SIG-M5 treated with dmso at 0.1 percent for 504 hours (cell line): Measurements from ENCODE around the gene USP28.
"Not testable (repeated sequence)": the region's sequence is repeated elsewhere in the genome, so short reads cannot be mapped to it uniquely, and the experiment has no call there.

Experiments
- DNase-seq: peaks from one replicate; lab custom pipeline; 2025; ENCODE audit not compliant: unreplicated experiment; lab: John Stamatoyannopoulos, UW

The USP28 gene

DNA sequence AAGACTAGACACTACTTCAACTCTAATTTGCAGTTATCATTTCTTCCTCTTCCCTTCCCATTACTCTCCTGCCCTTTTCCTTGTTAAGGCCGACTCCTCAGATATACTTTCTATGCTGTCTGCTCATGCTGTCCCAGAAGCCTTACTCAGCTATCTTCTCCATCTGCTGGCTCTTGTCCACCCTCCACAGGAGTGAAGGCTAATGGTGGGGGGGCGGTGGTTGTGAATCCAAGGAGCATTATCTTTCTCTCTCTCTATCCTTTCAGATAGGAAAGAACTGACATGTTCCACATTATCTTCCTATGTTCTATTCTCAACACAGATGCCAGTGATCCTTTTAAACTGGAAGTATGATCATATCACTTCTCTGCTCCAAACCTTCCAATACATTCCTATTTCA lies 37.4 kb downstream of the USP28 start:
- DNase-seq: no peak

DNA sequence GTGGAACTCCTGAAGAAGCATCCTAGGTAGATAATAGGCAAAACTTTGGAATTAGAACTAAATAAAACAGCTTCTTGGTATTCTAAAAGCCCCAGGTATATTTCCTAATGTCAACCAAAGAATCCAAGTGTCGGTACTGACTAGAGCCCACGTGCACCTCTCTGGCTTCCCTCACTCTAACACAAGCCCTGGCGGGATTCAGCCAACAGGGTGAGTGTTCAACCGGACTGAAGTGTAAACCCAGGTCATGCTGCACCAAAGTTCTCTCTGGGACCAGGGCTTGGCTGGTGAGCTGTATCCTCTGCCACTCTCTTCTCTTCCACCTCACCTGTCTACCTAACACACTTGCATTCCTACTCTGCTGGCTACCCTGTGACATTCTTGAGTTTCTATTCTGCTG lies 40.1 kb downstream of the USP28 start:
- no peak for DNase-seq

DNA sequence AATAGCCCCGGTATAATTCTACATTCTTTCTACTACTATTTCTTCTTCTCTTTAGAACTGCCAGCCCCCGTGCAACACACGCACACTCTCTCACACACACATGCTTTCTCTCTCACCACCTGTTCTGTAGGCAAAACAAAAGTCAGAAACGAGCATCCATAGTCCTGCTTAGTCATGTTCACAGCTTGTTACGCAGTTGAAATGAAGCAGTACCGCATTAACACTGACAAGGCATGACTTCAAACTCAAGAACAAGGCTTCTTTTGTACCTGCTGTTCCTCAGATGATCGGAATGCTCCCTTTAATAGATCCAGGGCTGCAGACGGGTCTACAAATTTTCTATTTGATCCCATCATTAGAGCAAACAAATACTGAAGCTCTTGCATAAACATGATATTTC lies 42.2 kb downstream of the USP28 start:
- DNase-seq: no peak

DNA sequence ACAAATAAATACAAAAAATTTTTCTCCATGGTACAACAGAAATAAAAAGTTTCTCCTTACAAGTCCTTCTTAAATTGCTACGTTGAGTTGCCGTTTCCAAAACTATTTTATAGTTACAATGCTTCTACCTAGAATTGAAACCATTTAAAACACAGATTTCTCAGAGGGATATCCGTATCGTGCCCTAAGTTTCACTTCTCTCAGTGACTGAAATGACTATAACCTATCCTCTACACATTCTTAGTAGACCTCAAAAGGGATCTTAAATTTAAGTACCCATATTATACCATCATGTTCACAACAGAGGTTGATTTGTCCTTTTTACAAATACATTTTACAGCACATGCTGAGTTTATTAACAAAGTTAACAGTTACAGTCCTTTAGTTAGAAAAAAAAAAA lies 44.1 kb downstream of the USP28 start:
- no peak for DNase-seq

DNA sequence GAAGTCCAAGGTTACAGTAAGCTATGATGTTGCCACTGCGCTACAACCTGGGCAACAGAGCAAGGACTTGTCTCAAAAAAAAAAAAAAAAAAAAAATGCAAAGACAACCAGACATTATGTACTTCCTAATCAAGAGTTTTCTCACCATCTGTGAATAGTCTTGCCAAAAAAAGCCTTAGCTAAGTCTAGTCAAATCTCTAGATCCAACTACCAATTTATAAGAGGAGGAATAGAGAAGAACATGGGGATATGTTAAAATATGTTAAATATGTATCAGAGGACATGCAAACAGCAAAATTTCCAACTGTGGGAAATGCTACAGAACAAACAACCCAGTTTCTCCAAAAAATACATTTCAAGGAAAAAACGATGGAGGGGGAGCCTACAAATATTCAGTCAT lies 45.6 kb downstream of the USP28 start:
- DNase-seq: no peak

DNA sequence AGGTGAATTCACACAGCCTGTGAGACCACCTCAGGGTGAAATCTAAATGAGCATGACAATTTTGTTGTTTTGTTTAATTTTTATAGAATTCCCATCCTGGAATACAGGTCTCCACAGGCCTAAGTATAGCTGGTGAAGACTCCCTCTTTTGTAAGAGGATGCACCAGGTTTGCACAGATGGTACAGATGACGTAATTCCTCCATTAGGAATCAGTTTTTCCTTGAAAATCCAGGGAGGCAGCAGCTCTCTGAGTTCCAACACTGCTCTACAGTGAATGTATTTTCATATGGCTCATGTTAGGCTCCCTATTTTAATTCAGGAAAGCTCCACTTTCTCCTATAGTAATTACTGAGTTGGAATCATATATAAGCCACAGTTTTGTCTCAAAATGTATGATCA lies 47.2 kb downstream of the USP28 start:
- DNase-seq: no peak

DNA sequence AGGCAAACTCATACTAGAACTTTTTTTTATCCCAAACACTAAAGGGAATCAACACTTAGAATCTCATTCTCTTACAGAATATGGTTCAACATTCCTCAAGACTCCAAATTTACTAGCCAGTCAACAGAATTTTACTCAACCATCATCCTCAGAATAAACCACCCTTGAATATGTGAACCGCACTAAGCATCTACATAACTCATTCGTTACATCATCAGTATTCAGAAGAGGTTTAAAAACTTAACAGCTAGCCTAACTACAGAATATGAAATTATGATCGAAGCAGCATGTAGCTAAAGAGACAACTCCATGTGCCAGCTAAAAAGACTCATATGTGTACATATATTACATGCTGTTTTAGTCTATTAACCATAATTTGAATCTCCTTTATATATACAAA lies 47.9 kb downstream of the USP28 start:
- no peak for DNase-seq

DNA sequence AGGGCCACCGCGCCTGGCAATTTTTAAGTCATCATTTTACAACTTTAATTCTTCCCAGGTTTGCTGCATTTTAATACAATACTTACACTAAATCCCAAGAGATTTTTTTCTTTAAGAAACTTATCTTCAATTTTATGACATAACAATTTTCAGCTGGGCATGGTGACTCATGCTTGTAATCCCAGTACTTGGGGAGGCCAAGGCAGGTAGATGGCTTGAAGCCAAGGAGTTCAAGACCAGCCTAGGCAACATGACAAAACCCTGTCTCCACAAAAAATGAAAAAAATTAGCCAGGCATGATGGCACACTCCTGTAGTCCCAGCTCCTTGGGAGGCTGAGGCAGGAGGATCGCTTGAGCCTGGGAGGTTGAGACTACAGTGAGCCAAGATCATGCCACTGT lies 56.9 kb downstream of the USP28 start:
- DNase-seq: no peak

DNA sequence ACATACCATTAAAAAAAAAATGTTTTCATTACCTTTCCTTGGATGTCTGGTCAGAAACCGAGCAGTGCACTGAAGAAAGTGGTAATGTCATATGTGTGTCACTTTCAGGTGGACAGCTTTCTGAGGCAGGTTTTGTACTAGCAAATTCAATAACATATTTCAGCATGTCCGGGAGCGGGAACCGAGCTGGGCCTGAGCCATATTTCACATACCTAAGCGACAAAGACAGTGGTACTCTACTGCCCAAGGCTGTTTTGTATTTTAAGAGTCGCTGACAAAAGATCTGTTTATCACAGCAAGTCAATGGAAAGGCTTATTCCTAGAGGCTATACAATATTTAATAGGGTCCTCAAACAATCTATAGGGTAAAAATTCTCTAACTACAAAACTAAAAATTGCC lies 57.7 kb downstream of the USP28 start:
- no peak for DNase-seq

DNA sequence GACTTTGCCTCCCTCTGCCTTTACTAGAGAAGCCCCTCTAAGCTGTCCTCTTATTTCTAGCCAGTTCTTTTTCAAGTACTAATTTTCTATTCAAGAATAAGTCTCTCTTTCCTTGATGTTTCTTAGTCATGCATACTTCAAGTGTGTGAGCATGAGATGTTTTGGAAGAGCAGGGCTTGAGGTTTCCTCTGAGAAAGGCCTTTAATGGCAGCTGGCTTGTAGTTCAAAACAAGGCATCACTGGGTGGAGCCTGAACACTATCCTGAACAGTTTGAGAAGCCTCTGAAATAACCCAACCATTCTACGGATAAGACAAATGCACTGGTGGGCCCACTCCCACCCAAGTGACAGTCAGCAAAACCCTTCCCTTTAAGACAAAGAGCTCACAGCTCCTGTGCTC lies 58.2 kb downstream of the USP28 start:
- no peak for DNase-seq

DNA sequence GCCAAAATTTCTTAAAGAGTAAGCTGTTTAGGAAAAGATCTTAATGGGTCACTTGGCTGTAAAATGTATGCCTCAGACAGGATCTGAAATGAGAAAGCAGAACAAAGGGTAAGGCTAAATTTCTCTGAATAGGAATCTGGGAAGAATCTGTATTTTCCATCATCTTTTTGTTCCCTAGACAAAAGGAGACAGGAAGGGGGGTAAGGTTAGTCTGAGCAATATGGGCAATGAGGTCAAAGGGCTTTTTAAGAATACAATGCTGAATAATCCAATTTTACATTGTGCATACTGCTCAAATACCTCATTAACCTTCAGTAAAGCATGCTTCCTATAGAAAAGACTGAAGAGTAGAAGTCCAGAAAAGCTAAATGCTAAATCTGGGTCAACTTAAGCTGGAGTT lies 61.2 kb downstream of the USP28 start:
- DNase-seq: no peak

DNA sequence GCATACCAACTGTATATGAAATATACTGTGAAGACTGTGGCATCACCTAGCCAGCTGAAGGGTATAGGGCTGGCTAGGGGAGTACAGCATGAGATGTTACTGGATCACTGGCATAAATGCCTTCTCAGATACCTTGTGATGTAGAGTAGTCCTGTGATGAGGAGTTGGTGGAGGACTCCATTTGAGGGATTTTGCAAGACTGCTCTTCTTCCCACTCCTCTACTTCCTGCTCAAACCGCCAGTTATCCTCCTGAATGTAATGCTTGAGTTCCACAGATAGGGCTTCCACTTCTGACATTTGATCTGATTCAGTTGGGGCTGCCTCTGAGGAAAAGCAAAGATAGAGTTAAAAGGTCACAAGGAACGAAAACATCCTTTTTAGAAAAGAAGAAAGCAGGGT lies 66.4 kb downstream of the USP28 start:
- DNase-seq: no peak

DNA sequence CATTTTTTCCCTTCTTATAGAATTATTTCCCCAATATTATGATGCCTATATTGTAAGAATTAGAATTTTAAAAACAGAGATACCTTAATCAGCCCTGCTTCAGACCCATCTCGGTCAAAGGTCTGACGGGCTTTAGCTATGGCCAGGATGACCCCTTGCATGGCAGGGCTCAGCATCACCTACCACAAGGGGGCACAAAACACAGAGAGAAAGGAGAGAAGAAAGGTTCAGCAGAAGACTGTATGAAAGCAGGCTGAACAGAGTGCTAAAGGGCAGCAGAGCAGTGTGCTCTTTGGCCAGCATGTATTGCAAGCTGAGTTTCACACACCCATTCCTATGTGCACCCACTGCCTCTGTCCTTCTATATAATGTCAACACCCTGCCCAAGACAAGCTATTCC lies 69.0 kb downstream of the USP28 start:
- no peak for DNase-seq

DNA sequence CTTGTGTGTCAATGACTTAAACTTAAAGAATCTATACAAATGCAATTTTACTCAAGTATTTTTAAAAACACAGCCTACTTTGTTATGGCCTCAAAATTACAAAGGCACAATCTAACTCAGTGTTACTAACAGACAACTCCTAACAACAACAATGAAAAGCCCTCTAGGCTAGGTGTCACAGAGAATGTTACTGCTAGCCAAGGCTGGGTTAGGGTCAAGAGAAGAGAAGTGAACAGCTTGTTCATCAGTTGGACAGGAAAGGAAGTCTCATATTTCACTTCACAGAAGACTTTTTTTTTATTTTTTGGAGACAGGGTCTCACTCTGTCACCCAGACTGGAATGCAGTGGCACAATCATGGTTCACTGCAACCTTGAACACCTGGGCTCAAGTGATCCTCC lies 69.7 kb downstream of the USP28 start:
- no peak for DNase-seq

DNA sequence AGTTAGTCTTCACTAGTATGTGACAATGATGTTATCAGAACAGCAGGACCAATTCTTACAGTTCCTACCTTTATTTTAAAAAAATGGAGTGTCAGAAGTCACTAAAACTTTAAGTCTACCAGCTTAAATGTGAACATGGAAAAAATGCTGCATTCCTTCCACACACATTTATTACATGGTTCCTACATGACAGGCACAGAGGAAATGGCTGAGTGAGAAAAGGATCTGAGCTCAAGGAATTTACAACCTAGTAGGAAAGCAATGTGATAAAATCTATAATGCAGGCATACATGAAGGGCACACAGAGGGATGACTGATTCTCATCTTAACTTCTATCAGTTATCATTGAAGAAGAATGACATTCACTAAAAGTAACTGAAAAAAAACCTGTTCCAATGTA lies 72.8 kb downstream of the USP28 start:
- no peak for DNase-seq

DNA sequence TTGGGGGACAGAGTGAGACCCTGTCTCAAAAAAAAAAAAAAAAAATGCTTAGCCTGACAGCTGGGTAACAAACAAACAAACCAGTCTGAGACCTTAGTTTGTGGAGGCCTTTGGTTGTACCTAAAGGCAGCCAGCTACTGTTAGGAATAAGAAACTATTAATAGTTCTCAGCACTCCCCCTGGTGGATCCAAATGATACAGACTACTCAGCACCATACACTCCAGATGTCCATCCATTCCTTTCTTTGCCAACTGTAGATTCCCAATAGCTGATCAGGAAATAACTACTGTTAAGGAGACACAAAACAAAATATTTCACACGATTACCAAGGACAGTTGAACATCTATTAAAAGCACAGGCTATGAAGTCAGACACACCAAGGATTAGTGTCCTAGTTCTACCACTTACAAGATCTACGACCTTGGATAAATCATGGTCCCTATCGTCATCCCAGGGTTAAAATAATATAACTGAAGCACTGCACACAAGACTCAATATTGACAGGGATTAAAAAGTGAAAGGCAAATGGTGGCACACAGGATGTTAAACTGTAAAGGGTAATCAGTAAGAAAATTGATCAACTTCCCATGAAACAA lies 78.6 kb downstream of the USP28 start:
- DNase-seq: peak; percentile 29

DNA sequence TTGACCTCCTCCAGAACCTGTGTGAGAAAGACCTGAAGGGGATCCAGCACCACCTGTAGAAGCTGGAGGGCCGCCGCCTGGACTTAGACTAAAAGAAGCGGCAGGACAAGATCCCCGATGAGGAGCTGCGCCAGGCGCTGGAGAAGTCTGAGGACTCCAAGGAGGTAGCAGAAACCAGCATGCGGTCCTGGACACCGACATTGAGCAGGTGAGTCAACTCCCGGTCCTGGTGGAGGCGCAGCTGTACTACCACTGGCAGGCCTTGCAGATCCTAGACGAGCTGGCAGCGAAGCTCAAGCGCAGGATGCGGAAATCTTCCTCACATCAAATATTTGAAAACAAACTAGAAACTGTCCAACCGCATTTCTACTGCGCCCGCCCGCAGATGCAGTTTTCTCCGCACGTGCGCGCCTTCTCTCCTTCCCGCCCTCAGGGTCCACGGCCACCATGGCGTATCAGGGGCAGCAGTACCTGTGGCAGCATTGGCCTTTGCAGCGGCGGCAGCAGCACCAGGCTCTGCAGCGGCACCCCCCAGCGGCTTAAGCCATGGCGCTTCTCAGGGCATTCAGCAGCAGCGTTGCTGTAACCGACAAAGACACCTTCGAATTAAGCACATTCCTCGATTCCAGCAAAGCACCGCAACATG lies 85.6 kb downstream of the USP28 start:
- no peak for DNase-seq

DNA sequence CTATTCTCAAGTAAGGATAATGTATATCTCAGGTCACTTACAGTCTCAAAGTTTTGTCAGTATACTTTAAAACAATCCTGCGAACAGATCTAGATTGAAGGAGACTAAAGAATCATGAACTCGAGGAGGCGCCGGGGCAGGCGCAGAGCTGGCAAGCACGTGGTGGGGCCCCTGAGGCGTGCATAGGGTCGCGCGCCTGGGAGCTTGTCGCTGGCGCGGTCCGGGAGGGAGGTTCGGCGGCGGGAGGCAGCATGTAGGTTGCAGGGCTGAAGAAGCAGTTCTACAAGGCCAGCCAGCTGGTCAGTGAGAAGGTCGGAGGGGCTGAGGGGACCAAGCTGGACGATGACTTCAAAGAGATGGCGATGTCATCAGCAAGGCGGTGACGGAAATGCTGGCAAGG lies 86.4 kb downstream of the USP28 start:
- DNase-seq: not testable (repeated sequence)

DNA sequence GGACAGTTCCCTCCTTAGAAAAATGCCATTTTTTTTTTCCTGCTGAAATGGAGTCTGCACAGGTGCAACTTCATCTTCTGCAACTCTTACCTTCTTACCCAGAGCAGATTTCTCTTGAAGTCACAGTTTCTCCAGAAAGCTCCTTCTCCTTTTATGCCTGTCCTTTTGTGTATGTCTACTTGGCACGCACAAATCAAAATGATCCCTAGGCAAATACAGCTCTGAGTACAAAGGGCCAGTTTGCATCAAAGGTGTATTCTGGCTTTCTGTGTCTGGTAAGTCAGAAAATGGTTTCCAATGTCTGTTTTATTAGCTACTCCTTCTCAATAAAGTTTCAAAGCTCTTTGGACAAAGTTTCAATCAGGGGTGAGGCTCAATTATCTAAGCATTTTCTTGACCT lies 93.2 kb downstream of the USP28 start:
- DNase-seq: no peak

DNA sequence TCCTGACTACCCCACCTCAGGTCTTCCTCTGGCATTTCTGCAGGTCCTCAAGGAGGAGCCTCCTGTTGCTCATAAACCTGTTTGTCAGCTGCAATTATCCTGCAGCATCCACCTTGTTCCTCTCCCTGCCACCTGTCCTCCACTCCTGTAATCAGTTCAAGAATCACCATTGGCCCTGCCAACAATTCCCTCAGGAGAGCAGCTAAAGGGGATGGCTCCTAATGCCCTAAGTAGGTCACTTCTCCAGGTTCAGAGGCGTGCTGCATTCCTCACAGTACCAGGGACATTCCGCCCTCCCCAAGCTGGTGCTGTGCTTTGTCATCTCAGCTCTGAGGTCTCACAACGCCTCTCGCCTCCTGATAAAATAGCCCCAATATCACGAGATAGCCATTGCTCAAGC lies 93.7 kb downstream of the USP28 start:
- no peak for DNase-seq

DNA sequence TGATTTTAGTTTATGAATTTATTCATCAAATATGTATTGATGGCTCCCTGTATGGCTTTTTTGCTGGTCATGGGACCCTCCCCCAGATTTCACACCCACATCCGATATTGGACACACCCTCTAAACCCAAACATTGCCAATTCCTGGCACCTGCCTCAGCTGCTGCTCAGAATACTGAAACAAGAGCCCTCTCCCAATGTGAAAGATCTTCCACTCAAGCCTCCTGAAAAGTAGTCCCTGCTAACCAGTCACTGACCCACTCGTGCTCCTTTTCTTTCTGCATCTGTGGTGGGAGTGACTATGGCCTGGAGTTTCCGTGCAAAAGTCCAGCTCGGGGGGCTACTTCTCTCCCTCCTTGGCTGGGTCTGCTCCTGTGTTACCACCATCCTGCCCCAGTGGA lies 95.9 kb downstream of the USP28 start, which contains the start of gene CLDN25:
CLDN25 (plus strand) TSS at position 301 of the 400 bp plus-strand sequence; CDS start at position 301, 0 bp downstream.
- DNase-seq: no peak

DNA sequence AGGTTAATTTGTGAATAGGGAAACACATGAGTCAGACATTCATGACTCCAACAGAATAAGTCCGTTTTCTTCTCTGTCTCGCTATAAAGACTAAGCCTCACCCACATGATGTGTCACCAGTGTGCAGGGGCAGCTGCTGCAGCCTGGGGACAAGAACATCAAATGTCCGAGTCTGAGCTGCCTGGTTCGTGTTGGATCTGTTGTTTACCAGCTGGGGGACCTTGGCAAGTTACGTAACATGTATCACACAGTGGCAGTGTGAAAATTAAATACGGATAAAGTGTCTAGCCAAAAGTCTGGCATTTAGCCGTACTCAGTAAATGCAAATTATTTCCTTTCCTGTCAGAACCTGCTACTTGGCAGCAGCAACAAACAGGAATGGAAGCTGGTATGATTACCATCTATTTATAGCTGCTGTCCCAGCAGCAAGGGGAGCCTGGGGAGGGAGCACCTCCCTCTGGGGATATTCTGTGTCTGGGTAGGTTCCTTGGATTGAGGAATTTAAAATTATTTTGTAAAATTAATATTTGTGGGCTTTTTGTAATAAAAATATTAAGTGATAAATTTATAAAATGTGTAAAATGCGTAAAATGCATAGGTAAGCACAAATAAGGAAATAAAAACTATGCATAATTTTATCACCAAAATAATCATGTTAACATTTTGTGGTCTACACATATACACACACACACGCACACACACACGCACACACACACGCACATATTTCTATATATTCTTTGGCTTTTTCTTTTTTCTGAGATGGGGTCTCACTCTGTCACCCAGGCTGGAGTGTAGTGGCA lies 97.1 kb downstream of the USP28 start:
- DNase-seq: no peak

DNA sequence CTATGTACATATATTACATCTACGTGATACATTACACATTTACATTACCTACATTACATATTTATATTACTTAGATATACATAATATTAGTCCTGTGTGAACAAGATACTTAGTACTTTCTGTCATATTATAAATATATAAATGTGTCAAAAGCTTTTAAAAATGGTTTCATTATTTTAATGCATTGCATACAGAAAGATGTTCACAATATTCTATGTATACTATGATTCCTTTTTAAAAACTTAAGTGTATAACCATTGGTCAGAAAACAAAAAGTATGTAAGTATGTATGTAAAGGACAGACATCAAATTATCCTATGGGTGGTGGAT lies 101.2 kb downstream of the USP28 start:
- no peak for DNase-seq
